ENCODE data around the gene KYAT1.

DNA sequence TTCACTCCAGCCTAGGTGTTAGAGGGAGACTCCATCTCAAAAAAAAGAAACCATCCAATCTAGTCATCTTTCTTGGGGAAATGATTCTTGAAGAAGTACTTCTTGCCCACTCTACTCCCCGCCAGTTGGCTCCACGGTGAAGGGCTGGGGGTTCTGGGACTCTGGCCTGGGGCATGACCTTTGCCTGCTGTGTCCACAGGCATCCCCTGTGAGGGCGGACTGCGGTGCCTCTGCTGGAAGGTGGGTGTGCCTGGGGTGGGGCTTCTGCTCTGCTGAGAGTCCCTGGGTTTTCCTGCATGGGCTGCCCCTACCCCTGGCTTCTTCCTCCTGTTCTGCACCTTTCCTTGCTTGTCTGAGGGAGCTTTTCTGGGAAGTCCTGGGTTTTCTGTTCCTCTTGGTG is 91.2 kb downstream of the KYAT1 start:
- TF ChIP-seq, protein P1, sequence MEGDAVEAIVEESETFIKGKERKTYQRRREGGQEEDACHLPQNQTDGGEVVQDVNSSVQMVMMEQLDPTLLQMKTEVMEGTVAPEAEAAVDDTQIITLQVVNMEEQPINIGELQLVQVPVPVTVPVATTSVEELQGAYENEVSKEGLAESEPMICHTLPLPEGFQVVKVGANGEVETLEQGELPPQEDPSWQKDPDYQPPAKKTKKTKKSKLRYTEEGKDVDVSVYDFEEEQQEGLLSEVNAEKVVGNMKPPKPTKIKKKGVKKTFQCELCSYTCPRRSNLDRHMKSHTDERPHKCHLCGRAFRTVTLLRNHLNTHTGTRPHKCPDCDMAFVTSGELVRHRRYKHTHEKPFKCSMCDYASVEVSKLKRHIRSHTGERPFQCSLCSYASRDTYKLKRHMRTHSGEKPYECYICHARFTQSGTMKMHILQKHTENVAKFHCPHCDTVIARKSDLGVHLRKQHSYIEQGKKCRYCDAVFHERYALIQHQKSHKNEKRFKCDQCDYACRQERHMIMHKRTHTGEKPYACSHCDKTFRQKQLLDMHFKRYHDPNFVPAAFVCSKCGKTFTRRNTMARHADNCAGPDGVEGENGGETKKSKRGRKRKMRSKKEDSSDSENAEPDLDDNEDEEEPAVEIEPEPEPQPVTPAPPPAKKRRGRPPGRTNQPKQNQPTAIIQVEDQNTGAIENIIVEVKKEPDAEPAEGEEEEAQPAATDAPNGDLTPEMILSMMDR (IDR thresholded peaks at IDR 0.05), result no peak
- TF ChIP-seq SIN3A (IDR thresholded peaks at IDR 0.05; ENCODE audit: borderline replicate concordance, insufficient read depth, low read depth, low read length), result no peak
